OCI-M2 (cell line): ENCODE results near the gene ZNF281.
"Not testable (repeated sequence)": the region's sequence is repeated elsewhere in the genome, so short reads cannot be mapped to it uniquely, and the experiment has no call there.

Source experiments
- DNase-seq: peaks from one replicate; lab custom pipeline; 2025; ENCODE audit not compliant: unreplicated experiment; lab: John Stamatoyannopoulos, UW

ZNF281 gene

DNA sequence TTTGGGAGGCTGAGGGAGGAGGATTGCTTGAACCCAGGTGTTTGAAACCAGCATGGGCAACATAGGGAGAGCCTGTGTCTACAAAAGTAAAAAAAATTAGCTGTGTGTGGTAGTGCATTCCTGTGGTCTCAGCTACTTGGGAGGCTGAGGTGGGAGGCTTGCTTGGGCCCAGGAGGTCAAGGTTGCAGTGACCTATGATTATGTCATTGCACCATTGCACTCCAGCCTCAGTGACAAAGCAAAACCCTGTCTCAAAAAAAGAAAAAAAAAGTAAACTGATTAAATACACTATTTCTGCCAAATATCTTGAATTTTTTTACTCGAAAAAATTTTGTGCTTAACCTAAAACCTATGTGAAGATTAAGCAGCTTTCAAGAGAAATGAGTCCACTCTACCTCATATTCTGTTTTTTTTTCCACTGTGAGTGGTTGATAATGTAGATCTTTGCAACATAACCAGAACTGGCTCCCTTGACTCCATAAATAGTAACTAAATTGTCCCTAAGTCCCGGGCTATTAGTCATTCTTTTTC is 19.4 kb upstream of the ZNF281 start:
- DNase-seq: no peak

DNA sequence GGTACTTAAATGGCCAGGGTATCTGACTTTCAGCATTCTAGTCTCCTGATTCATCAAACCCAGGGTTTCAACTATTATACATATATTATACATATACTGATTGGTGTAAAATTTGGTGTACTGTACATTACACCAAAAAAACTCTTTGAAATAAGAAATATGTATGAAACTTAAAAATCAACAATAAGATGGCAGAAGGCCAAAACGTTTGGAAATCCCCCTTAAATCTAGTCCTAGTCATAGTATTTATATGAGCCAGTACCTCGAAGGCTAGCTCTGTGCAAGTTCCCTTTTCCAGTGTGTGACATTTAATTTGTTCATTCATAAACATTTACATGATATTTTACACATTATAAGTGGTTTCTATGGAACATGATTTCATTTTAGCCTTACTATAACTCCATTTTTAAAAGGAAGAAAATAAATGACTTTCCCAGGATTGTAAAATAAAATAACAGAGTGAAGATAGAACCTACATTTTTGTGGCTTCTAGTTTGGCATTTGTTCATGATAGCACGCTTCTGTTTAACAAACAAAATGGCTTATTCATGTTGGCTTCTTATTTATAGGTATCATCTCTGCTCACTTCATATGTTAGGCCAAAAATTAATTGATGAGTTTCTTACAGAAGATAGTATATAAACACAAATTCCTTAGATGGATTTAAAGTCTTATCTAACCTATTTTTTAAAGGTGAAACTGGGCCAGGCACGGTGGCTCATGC is 18.8 kb upstream of the ZNF281 start:
- DNase-seq: no peak

DNA sequence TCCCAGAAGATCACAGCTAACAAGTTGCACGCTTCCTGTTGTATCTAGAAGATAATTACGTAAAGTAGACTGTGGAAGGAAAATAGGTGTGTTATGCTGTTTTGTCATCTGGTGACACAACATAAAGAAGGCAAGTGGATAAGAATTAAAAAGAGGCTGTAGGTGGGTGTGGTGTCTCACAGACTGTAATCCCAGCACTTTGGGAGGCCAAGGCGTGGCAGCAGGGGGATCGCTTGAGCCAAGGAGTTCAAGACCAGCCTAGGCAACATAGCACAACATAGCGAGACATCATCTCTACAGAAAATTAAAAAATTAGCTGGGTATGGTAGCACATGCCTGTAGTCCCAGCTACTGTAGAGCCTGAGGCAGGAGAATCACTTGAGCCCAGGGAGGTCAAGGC is 17.9 kb upstream of the ZNF281 start:
- DNase-seq: no peak

DNA sequence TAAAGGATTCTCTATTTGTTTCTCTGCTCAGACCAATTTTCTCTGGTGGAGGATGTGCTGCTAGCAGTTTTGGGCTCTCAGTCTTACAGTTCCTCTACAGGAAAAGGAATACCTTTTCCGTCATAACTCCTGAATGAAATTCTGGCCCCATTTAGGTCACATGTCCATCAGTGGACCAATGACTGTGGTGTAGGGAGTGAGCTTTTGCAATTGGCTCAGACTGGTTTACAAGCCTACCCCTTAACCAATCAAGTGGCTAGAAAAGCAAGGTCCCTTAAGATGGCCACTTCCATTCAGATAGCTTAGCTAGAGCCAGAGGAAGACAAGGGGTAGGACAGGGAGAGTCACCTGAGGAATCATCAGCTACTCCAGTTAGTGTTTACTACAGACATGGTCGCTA is 16.4 kb upstream of the ZNF281 start:
- no peak for DNase-seq

DNA sequence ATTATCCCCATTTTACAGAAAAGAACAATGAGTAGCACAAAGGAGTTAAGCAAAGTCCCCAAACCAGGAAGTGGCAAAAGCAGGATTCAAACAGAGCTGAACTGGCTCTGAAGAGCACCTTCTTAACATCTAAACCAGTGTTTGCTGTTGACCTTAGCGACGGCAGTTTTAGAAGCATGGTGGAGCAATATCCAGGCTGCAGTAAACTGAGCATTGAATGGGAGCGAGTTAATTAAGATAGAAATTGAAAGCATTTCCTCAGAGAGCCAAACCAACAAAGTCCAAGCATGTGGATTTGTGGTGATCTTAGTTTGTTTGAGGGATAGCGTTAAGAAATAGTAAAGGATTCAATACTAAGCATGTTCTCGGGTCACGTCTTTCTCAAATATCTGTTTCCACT is 13.4 kb upstream of the ZNF281 start:
- no peak for DNase-seq

DNA sequence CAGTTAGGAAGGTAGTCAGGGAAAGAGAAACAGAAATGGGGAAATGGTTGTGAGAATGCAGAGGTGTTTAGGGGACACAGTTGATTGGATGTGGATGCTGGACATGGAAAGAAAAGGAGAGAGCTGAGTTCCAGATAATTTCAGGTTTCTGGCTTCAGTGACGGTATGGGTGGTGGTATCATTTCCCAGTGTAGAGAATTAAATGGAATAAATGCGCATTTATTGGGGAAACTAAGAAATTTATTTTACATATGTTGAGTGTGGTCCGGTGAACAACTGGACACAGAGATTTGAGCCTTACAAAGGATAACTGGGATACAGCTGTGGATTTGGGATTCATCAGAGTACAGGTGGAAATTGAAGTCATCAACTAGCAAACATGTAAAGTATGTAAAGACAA is 12.4 kb upstream of the ZNF281 start:
- no peak for DNase-seq

DNA sequence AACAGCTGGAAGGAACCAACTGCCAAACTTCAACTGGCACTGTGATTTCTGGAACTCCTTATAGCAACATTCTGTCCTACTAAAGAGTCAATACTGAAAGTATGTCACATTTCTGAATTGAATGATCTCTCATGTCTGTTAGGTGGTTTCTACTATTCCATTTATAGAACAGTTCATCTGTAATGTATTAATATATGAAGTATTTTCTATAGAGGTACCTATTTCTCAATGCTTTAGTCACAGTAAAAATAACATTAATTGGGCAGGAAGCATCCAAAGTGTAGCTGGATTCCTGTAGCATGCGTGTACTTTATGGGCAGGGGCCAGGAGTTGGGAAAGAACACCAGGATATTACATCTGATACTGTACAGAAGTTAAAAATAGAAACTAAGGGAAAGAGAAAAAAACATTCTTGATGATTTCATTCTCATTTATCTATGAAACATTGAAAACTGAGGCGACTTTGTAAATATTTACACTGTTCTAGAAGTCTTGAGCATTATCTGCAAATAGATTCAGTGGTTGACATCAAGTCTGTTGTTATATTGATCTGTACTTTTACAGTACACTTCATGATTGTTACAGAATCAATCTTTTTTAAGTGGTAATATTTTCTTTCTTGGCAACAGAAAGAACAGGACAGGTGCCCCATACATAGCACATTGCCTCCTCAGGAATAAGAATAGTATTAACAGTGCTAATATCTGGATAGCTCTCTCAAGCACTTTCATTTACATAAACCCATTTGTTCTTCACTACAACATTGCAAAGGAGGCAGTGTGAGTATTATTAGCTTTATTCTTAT is 6.2 kb upstream of the ZNF281 start:
- no peak for DNase-seq

DNA sequence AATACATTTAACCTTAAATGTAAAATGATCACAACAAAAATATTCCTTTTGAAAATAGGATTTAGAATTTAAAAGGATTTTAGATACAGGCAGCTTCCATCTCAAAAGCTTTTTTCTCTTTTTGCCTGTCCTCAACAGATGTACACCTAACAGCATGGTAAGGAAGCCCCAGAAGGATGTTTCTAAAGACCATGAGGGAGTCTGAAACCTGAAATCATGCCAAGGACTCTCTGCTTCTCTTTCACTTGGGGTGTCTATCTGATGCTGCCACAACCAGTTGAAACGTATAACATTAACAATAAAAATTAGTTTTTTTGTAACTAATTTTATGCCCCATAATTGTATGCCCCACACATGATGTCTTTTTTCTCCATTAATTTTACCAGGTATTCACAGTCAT is 5.4 kb upstream of the ZNF281 start:
- no peak for DNase-seq

DNA sequence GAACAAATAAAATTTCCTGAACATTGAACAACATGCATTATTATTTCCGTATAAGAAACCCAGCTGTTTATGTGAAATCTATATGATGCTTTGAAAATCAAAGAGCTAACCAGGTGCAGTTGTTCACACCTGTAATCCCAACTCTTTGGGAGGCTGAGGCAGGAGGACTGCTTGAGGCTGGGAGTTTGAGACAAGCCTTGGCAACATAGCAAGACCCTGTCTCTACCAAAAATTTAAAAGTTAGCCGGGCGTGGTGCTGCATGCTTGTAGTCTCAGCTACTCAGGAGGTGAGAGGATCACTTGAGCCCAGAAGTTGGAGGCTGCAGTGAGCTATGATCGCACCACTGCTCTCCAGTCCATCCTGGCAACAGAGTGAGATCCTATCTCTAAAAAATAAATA is 4.8 kb upstream of the ZNF281 start:
- no peak for DNase-seq

DNA sequence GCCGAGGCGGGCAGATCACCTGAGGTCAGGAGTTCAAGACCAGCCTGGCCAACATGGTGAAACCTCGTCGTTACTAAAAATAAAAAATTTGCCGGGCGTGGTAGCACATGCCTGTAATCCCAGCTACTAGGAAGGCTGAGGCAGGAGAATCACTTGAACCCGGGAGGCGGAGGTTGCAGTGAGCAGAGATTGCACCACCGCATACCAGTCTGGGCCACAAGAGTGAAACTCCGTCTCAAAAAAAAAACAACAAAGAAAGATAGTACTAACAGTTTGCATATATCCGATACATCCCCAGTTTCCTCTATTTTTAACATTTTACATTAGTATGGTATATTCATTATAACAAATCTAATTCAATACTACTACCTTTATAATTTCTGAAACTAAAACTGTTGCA is 3.9 kb upstream of the ZNF281 start:
- DNase-seq: not testable (repeated sequence)

DNA sequence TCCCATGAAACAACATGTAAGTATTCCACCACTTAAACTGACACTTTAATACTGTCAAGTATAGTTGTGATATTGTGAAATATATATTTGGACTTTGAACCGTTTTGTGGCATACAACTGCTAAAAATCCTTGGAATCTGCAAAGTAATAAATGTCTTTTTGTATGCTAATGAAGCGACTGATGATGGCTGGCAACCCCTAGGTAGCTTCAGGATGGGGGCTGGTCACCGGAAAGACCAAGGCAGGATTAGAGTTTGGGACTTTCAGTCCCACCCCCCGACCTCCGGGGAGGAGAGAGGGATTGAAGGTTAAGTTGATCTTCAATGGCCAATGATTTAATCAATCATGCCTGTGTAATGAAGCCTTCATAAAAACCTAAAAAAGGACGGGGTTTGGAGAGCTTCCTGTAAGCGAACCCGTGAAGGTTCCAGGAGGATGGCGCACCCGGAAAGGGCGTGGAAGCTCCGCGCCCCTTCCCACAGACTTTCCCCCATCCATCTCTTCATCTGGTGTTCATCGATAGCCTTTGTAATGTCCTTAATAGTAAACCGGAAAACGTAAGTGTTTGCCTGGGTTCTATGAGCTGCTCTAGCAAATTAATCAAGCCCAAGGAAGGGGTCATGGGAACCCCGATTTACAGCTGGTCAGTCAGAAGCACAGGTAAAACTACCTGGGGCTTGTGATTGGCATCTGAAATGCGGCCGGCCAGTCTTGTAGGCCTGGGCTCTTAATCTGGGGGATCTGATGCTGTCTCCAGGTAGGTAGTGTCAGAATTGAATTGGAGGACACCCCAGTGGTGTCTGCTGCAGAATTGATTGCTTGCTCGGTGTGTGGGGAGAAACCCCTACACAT is 1.8 kb upstream of the ZNF281 start:
- DNase-seq: no peak

DNA sequence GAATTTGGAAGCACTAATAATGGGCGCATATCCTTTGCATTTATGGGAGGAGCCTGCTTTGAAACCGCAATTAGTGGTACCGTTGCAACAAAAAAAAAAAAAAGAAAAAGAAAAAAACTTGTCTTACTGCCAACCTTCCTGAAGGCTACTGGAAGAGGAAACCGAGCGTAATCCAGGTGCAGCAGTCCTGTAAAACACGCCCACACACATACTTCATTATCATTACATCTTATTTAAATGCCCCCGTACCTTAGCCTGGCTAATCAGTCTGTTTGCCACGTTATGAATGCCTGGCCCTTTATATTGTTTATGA is 686 bp upstream of the ZNF281 start:
- DNase-seq: no peak

DNA sequence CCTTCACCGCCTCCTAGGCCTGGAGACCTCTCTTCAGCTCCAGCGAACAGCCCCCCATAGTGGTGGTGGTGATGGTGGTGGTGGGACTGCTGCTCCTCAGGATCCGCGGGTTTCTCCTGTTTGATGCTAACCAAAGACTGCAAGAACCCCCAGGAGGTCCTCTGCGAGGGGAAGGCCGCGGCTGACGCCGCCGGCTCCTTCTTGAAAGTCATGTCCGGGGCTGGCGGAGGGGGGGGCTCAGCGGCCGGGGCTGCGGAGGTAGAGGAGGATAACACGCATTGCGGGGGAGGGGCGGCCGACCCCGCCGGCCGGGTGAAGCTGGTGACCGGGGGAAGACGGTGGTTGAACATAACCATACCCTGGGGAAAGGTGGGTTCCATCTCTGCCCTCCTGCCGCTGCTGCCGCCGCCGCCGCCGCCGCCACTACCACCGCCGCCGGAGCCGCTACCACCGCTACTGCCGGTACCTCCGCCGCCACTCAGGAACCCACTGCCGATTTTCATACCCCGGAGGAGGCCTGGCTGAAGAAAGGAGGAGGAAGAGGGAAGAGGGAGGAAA is 554 bp downstream of the ZNF281 start:
- no peak for DNase-seq

DNA sequence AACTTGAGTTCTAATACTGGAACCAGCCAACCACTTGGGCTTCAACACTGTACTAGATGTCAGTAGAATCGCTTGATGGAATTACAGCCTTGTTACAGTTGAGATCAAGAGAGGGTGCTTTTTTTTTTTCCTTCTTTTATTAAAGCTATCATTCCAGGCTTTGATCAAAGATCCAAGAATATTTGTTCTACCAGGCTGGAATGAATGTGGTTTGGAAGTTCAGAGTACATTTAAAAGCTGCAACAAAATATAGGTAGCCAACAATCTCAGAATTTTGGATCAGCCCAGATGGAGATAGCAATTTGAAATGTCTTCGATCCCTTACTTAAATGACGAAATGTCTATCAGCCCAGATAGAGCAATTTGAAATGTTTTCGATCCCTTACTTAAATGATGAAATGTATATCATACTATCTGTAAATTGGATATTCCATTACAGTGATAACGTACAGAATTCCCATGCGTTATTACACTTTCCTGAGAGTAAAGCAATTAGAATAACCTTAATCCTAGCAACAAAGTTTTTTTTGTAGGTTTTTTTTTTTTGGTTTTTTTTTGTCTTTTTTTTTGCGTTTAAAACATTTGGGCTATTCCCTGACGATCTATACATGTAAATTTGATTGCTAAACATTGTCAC is 3.6 kb downstream of the ZNF281 start:
- no peak for DNase-seq

DNA sequence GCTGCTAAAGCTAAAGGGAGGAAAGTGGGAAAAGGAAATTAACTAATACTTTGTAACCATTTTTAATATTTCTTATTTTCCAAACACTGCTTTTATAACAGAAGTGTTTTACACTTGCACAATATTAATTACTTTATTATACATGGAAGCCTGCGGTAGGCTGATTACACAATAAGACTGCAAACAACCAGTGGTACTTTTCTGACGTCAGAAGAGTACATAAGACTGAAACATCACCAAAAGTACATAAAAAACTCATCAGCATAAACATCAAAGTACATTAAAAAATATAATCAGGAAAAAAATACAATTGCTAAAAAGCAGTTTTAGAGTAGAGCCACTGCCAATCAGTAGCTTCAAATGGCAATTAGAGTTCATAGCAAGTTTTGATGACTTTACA is 4.6 kb downstream of the ZNF281 start:
- no peak for DNase-seq

DNA sequence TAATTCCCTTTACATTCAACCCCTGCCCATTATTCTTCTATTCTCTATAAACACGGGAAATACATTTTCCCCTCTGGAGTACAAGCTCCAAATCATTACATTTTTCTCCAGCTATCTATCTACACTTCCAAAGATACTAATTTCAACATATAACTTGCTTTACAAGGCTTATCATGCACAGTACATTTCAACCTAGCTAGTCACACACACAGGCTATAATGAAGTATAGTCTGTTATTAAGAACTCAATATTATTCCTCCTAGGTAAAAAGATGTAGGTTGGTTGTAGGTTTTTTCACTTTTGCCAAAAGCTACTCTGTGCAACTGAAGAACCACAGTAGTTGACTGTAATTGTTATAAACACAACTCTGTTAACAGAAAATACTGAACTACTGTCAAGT is 8.1 kb downstream of the ZNF281 start:
- DNase-seq: no peak

DNA sequence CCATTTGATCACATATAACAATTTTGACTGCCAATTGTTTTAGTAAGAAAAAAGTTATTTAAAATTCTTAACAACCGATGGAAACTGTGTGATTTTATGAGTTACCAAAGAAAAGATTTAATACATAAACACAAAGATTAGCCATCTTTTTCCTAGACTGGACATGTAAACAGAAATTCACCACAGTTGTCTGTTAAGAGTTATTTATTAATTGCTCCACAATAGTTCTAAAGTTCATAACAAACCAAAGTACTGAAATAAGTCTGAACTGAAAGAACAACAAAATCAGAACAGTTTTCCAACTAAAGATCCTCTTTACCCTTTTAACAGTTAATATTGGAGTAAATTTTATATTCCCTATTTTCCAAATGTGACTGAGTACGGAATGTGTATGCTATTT is 8.6 kb downstream of the ZNF281 start:
- no peak for DNase-seq

DNA sequence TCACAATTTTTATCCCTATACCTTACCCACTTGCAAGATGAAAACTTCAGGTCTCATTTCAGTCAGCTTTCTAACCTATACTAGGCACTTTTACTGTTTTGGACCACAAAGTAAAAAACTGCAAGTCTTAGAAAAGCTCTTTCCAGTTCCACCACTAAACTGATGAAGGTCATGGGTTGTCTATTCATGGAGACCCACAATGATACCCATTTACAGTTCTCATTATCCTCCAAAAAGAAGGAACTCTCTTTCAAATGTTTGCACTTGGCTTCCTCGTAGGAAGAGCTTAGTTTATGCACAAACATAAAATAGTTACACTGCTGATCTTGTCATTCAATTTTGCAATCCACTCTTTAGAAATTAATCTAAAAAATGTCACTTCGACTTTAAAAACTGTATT is 9.3 kb downstream of the ZNF281 start:
- DNase-seq: no peak

DNA sequence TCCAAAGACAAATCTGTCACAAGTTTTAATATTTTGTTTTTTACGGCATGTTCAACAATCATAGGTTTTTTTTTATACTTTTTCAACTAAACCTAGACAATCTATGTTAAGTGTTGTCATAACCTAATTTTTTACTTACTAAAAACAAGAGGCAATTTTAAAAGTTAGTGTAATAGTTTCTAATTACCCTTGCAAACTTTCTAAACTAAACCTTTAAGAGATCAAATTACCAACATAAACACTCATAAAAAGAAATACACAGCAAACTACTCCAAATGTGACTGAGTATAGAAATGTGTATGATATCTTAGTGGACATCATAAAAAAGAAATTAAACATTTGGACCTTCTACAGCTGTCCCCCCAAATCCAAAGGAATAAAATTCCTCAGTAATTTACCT is 10.0 kb downstream of the ZNF281 start:
- DNase-seq: no peak

DNA sequence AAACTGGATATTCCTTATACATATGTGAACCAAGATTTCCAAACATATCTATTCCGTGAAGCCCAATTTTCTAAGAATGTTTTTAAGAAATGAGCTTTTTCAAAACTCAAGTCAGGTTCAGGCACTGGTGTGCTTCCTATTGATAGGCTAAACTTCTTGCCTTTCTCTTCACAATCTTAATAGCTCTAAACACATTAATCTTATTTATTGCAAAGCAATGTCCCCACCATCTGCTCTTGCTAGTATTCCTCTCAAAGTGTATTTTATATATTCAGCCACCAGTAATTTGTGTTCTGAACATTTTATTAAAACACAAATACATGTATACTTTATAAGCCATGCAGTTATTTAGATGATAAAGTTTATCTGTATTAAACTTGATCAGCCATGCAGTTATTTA is 11.5 kb downstream of the ZNF281 start:
- DNase-seq: no peak

DNA sequence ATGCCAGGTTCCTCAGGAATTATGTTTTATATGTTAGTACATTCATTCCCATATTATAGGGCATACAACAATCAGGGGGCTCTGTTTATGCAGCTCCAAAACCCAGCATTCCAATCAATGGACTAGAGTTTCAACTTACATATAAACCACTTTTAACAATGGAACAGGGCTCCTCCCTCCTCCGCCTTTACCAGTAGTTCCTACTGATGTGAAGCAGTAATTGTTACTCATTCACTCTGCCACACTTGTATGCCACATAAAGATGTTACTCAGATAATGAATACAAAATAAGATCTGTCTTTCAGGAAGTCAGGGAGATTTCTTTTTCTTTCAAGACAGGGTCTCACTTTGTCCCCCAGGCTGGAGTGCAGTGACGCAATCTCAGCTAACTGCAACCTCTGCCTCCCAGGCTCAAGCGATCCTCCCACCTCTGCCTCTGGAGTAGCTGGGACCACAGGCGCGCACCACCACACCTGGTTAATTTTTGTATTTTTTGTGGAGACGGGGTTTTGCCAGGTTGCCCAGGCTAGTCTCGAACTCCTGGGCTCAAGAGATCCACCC is 17.1 kb downstream of the ZNF281 start:
- no peak for DNase-seq
